SU-DHL-6 (cell line): ENCODE data around the gene KYAT1.

Experiments
- CTCF ChIP-seq: fragments of 200-600 bp; sonication (generic); IDR thresholded peaks from one replicate; pipeline ENCODE4 v1.5.1; 2017; ENCODE audit warnings: antibody characterized with exemption, mild to moderate bottlenecking, low read length, moderate library complexity; ENCODE audit not compliant: insufficient read depth, poor library complexity, severe bottlenecking
- EZH2phosphoT487 ChIP-seq: fragments of 200-600 bp; sonication (generic), shearing (Covaris generic); conservative IDR thresholded peaks from 2 replicates; pipeline ENCODE4 v1.6.1; 2018; ENCODE audit warnings: mild to moderate bottlenecking, antibody characterized with exemption, low read length, moderate library complexity, mixed read lengths

- TF ChIP-seq CTCF (no peak), EZH2phosphoT487 (no peak)
Observed at GRCh38 chr9:128860937-128861336, 20.8 kb downstream of the KYAT1 start.
